Upper lobe of left lung (tissue), 6 donors: ENCODE data around the gene SP6. TPM values are rescaled to one million over a fixed set of nuclear protein-coding genes. Genes with fewer than 3 reads are reported as not detected.

ENCODE experiments used
- ATAC-seq, 2 donors: fragments of 200-7000 bp; cut with Tn5 transposase; one replicate each; pipeline ENCODE4 v1.9.1; 2022; ENCODE audit warnings: mild to moderate bottlenecking in 2 of 2, moderate library complexity in 2 of 2; ENCODE audit not compliant: low FRiP score in 2 of 2
- DNase-seq, 2 donors: peaks; one replicate each; pipeline ENCODE4 v3.0.0-alpha.2; 2019 to 2020
- H3K27ac ChIP-seq, 4 donors: fragments of 200-600 bp; sonication (generic); one replicate each; pipeline ENCODE4 v1.5.1; 2016 to 2019
- H3K27me3 ChIP-seq, 4 donors: fragments of 200-600 bp; sonication (generic); one replicate each; pipeline ENCODE4 v1.5.1; 2017 to 2019
- H3K36me3 ChIP-seq, 4 donors: fragments of 200-600 bp; sonication (generic); one replicate each; pipeline ENCODE4 v1.5.1; 2016 to 2019
- H3K4me1 ChIP-seq, 4 donors: fragments of 200-600 bp; sonication (generic); one replicate each; pipeline ENCODE4 v1.5.1; 2018 to 2019
- H3K4me3 ChIP-seq, 4 donors: fragments of 200-600 bp; sonication (generic); one replicate each; pipeline ENCODE4 v1.5.1; 2017 to 2019; ENCODE audit warnings: mild to moderate bottlenecking in 2 of 4, moderate library complexity in 1 of 4
- H3K9me3 ChIP-seq, 4 donors: fragments of 200-600 bp; sonication (generic); one replicate each; pipeline ENCODE4 v1.5.1; 2018 to 2019
- CTCF ChIP-seq, 6 experiments: fragments of 450-650 bp in 4 of 6; fragments of 200-600 bp in 2 of 6; sonication (generic) in 2 of 6; IDR thresholded peaks; one replicate each; pipeline ENCODE4 v1.5.1; 2016 to 2019; ENCODE audit warnings: antibody characterized with exemption in 6 of 6
- EP300 ChIP-seq, 4 donors: sonication (generic); formaldehyde crosslinking; IDR thresholded peaks; one replicate each; pipeline ENCODE4 v1.5.1; 2017; ENCODE audit warnings: antibody characterized with exemption in 4 of 4, control low read depth in 2 of 4
- POLR2A ChIP-seq, 4 donors: fragments of 450-650 bp; IDR thresholded peaks; one replicate each; pipeline ENCODE4 v1.5.1; 2016 to 2017; ENCODE audit warnings: antibody characterized with exemption in 4 of 4, mild to moderate bottlenecking in 2 of 4
- POLR2AphosphoS5 ChIP-seq, 2 donors: sonication (generic); formaldehyde crosslinking; IDR thresholded peaks; one replicate each; pipeline ENCODE4 v1.5.1; 2017; ENCODE audit warnings: antibody characterized with exemption in 2 of 2
- WGBS, 2 donors: methylation state at CpG; one replicate each; pipeline ENCODE4 v1.1.5; 2017 to 2018; 5-methylcytosine and 5-hydroxymethylcytosine counted together
- total RNA-seq, 6 donors: library from RNA; depleted of rRNA in 4 of 6; stranded (reverse); fragments of >200 nt in 4 of 6; gene quantifications; one replicate each; pipeline versions ENCODE4 v1.1.0 to v1.2.1, GENCODE V29; 2016 to 2021
- donor health status: DM: no; HTN: no; CAD: no; lungs with moderate emphysema.
- donor health status: DM: no; HTN: yes; CAD: no; lungs with severe emphysema.

Gene SP6
- total RNA-seq, 6 donors from 2014 or later, result 0.76 to 6.4 (median 2.4) TPM

DNA sequence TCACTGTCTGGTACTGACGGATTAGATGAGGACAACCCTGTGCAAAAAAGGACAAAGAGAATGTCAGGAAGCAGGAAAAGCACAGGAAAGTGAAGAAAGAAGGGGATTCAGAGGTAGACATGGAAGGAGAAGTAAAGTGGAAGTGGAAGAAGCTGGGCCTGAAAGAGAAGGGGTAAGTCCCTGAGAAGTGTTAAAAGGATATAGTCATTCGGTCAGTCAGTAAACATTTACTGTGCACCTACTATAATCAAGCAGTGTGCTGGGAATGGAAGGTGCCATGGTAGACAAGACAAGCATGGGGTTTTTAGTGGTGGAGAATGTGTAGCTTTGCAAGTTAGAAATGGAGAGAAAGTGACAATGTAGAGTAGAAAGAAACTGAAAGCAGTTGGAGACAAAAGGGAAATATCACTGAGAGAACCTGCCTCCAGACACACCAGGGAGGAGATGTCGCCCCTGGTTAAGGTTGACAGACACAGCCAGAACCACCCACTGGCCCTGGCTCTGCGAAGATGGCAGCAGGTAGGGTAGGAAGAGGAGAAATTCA is 40.7 kb upstream of the SP6 start:
- TF ChIP-seq POLR2A (IDR thresholded peaks at IDR 0.05) (no peak), EP300 (IDR thresholded peaks at IDR 0.05) (no peak), CTCF (IDR thresholded peaks at IDR 0.05) (no peak), POLR2AphosphoS5 (IDR thresholded peaks at IDR 0.05) (no peak)
- 85 to 87% methylated on average over 4 of the region's 4 CpGs for WGBS, 2 donors
- Histone ChIP-seq H3K36me3 (no peaks in the 10 kb centered on the region), H3K27me3 (no peaks in the 10 kb centered on the region), H3K9me3 (no peaks in the 10 kb centered on the region), H3K27ac (no peak overlapping the region), H3K4me1 (peaks cover 3 to 14% (median 10%) of the 10 kb centered on the region in 4 donors), H3K4me3 (no peak overlapping the region)
- DNase-seq (no peak), ATAC-seq (no peak)

DNA sequence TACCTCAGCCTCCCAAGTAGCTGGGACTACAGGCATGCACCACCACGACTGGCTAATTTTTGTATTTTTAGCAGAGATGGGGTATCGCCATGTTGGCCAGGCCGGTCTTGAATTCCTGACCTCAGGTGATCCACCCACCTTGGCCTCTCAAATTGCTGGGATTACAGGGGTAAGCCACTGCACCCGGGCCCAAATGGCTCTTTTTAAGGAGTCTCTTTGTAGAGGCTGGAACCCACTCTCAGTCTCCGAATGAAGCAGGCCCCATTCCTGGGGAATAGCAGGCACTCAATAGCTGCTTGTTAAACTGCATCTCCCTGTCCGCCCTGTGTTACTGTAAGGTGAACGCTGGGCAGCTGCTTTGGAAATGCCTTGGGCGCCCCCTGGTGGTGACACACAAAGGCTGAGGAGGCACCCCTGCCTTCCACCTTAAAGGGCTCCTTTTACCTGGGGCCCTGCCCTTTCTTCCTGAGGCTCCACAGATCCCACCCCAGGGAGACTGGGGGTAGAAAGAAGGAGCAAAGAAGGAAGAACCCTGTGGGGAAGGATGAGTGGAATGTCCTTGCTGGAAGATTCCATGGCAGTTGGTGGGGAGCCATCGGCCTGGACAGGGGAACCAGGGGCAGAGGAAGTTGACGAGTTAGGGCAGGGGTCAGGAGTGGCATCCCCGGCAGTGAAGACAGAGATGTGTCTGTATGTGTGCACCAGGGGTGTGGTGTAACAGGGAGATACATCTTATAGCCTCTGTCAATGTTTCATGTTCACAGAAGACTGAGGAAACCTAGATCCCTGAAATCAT is 39.0 kb upstream of the SP6 start:
- Histone ChIP-seq H3K9me3 (no peaks in the 10 kb centered on the region), H3K36me3 (no peaks in the 10 kb centered on the region), H3K4me1 (peaks cover 6 to 22% (median 14%) of the 10 kb centered on the region in 4 donors), H3K27ac (peak overlapping the region in 1 of 4 donors; percentile 35), H3K4me3 (no peak overlapping the region), H3K27me3 (no peaks in the 10 kb centered on the region)
- DNase-seq, result peak in 1 of 2 donors; percentile 92
- TF ChIP-seq CTCF (IDR thresholded peaks at IDR 0.05), result peak; percentile 86 to 96 (median 93)
- no peak for TF ChIP-seq POLR2AphosphoS5 (IDR thresholded peaks at IDR 0.05)
- peak; percentile 90 to 93 for ATAC-seq
- 42 to 50% methylated on average over 8 to 11 of the region's 11 CpGs for WGBS, 2 donors

GRCh38 chr17:47888293-47888692 is 37.3 kb upstream of the SP6 start:
- no peak overlapping the region for H3K27ac ChIP-seq
- WGBS, 2 donors, result 75 to 93% methylated on average over 6 of the region's 6 CpGs
- H3K27me3 ChIP-seq, result no peaks in the 10 kb centered on the region
- no peaks in the 10 kb centered on the region for H3K9me3 ChIP-seq
- H3K36me3 ChIP-seq, result no peaks in the 10 kb centered on the region
- TF ChIP-seq POLR2AphosphoS5 (IDR thresholded peaks at IDR 0.05), result no peak
- TF ChIP-seq EP300 (IDR thresholded peaks at IDR 0.05), result no peak
- no peak for TF ChIP-seq CTCF (IDR thresholded peaks at IDR 0.05)
- H3K4me1 ChIP-seq, result peaks cover 13 to 30% (median 21%) of the 10 kb centered on the region in 4 donors
- ATAC-seq (no peak), DNase-seq (no peak)
- no peak overlapping the region for H3K4me3 ChIP-seq

GRCh38 chr17:47884905-47885730 is 34.2 kb upstream of the SP6 start:
- WGBS, 2 donors, result 57 to 61% methylated on average over 7 to 11 of the region's 11 CpGs
- Histone ChIP-seq H3K4me3 (no peak overlapping the region), H3K27me3 (no peaks in the 10 kb centered on the region), H3K27ac (peak overlapping the region in 2 of 4 donors; percentile 59 to 84), H3K4me1 (peaks cover 25 to 48% (median 36%) of the 10 kb centered on the region in 4 donors), H3K36me3 (no peaks in the 10 kb centered on the region), H3K9me3 (no peaks in the 10 kb centered on the region)
- DNase-seq (no peak), ATAC-seq (no peak)
- no peak for TF ChIP-seq POLR2A (IDR thresholded peaks at IDR 0.05)
- no peak for TF ChIP-seq EP300 (IDR thresholded peaks at IDR 0.05)
- TF ChIP-seq POLR2AphosphoS5 (IDR thresholded peaks at IDR 0.05), result no peak
- TF ChIP-seq CTCF (IDR thresholded peaks at IDR 0.05), result no peak
